GM12878 (cell line): Measurements from ENCODE around the gene NPBWR2. TPM values are rescaled to one million over a fixed set of nuclear protein-coding genes. Genes with fewer than 3 reads are reported as not detected.

Experiments used
- ATAC-seq: fragments of 200-7000 bp; cut with Tn5 transposase; 3 replicates; pipeline ENCODE4 v1.9.1; 2020; ENCODE audit warnings: mild to moderate bottlenecking, moderate library complexity
- BruUV-seq: library from RNA; stranded (reverse); fragments of 400-500 nt; replicated peaks from 2 replicates; lab custom pipeline; 2021; lab: Mats Ljungman, UMichigan
- CTCF ChIA-PET: fragments of 300-600 bp; sonication (Branson Sonifier 250); formaldehyde crosslinking; extraction: SDS; loops from one replicate; lab custom pipeline; 2021; ENCODE audit warnings: inconsistent platforms; lab: Yijun Ruan, JAX
- POLR2A ChIA-PET: fragments of 350-600 bp; formaldehyde crosslinking; extraction: SDS; loops from one replicate; lab custom pipeline; 2021; ENCODE audit warnings: inconsistent platforms; lab: Charles Lee
- RAD21 ChIA-PET: fragments of 300-600 bp; sonication (Branson Sonifier 250); formaldehyde crosslinking; loops from one replicate; lab custom pipeline; 2023; ENCODE audit warnings: antibody characterized with exemption; ENCODE audit not compliant: unreplicated experiment; lab: Charles Lee
- SMC1A ChIA-PET: fragments of 300-600 bp; sonication (Branson Sonifier 250); formaldehyde crosslinking; loops from one replicate; lab custom pipeline; 2023; ENCODE audit not compliant: unreplicated experiment, uncharacterized antibody; lab: Charles Lee
- DNase-seq: peaks from one replicate; pipeline ENCODE4 v3.0.0-alpha.2; 2011; ENCODE audit warnings: low read depth, low spot score
- FAIRE-seq: peaks from 3 replicates; lab custom pipeline; 2011; peaks lifted over from hg19 to GRCh38; lab: Jason Lieb, UNC
- H2AFZ ChIP-seq: 2 replicates; pipeline ENCODE4 v1.6.0; 2011; ENCODE audit warnings: low read depth, low read length, control low read depth; ENCODE audit not compliant: control insufficient read depth
- H3K27ac ChIP-seq: 2 replicates; pipeline ENCODE4 v1.5.1; 2011; ENCODE audit warnings: control low read depth; ENCODE audit not compliant: control insufficient read depth, insufficient read depth
- H3K27me3 ChIP-seq, 2 experiments: replicated peaks in 1 of 2; 2 replicates each; pipeline versions ENCODE4 v1.6.0 to v1.6.1; 2011; ENCODE audit warnings: low read length in 1 of 2; ENCODE audit not compliant: control insufficient read depth in 2 of 2, insufficient read depth in 2 of 2
- H3K36me3 ChIP-seq, 2 experiments: 2 replicates each; pipeline ENCODE4 v1.5.1; 2011; ENCODE audit warnings: low read length in 1 of 2; ENCODE audit not compliant: control insufficient read depth in 2 of 2, insufficient read depth in 2 of 2
- H3K4me1 ChIP-seq: 2 replicates; pipeline ENCODE4 v1.6.1; 2011; ENCODE audit warnings: mild to moderate bottlenecking, low read length, moderate library complexity, mixed read lengths; ENCODE audit not compliant: control insufficient read depth, insufficient read depth
- H3K4me2 ChIP-seq: 2 replicates; pipeline ENCODE4 v1.6.0; 2011; ENCODE audit warnings: control low read depth; ENCODE audit not compliant: control insufficient read depth, insufficient read depth
- H3K4me3 ChIP-seq: fragments of 200-600 bp; sonication (generic); 2 replicates; pipeline ENCODE4 v1.5.1; 2016
- H3K79me2 ChIP-seq: 2 replicates; pipeline ENCODE4 v1.6.0; 2011; ENCODE audit warnings: low read length; ENCODE audit not compliant: control insufficient read depth, insufficient read depth
- H3K9ac ChIP-seq: 2 replicates; pipeline ENCODE4 v1.8.0; 2011; ENCODE audit warnings: low read length, control low read depth, mixed read lengths; ENCODE audit not compliant: control insufficient read depth, insufficient read depth
- H3K9me3 ChIP-seq: replicated peaks from 3 replicates; pipeline ENCODE4 v1.5.1; 2011; ENCODE audit warnings: mild to moderate bottlenecking, low read length; ENCODE audit not compliant: control insufficient read depth, insufficient read depth
- H4K20me1 ChIP-seq: 2 replicates; pipeline ENCODE4 v1.6.0; 2011; ENCODE audit not compliant: control insufficient read depth, insufficient read depth
- ATF2 ChIP-seq: IDR thresholded peaks from 2 replicates; pipeline ENCODE4 v1.6.1; 2012; ENCODE audit warnings: low read length, inconsistent platforms
- GATAD2B ChIP-seq: fragments of 450-650 bp; conservative IDR thresholded peaks from 2 replicates; pipeline ENCODE4 v1.6.1; 2017; ENCODE audit warnings: low read depth, mild to moderate bottlenecking, moderate library complexity
- MEF2B ChIP-seq: fragments of 450-650 bp; IDR thresholded peaks from 2 replicates; pipeline ENCODE4 v1.6.1; 2018; ENCODE audit warnings: mild to moderate bottlenecking, moderate library complexity; ENCODE audit not compliant: partially characterized antibody, poor library complexity, severe bottlenecking
- MLLT1 ChIP-seq: fragments of 450-650 bp; IDR thresholded peaks from 2 replicates; pipeline ENCODE4 v1.6.1; 2016; ENCODE audit warnings: mild to moderate bottlenecking
- NBN ChIP-seq: fragments of 450-650 bp; IDR thresholded peaks from 2 replicates; pipeline ENCODE4 v1.6.1; 2016
- RELA ChIP-seq: fragments of 450-650 bp; IDR thresholded peaks from 2 replicates; pipeline ENCODE4 v1.8.0; 2014; ENCODE audit warnings: borderline replicate concordance; ENCODE audit not compliant: partially characterized antibody
- TARDBP ChIP-seq: IDR thresholded peaks from 2 replicates; pipeline ENCODE4 v1.6.1; 2016; ENCODE audit warnings: borderline replicate concordance
- TCF3 ChIP-seq: IDR thresholded peaks from 2 replicates; pipeline ENCODE4 v1.6.1; 2012; ENCODE audit warnings: low read depth, mild to moderate bottlenecking, low read length, borderline replicate concordance; ENCODE audit not compliant: insufficient read depth
- TCF7 ChIP-seq: IDR thresholded peaks from 2 replicates; pipeline ENCODE4 v1.6.1; 2014; ENCODE audit warnings: antibody characterized with exemption, borderline replicate concordance
- WGBS: methylation state at CpG from one replicate; pipeline ENCODE4 v1.1.6; 2016; ENCODE audit warnings: low lambda C conversion rate; ENCODE audit not compliant: insufficient replicate concordance, insufficient coverage; ENCODE audit errors: missing lambda C conversion rate; 5-methylcytosine and 5-hydroxymethylcytosine counted together
- in situ Hi-C: fragments of 300-500 bp; cut with MboI; formaldehyde crosslinking; loops from 9 replicates; pipeline ENCODE4 v1.14.3; 2018; ENCODE audit warnings: mixed read lengths
- intact Hi-C: fragments of 100-400 bp; cut with micrococcal nuclease; formaldehyde crosslinking; loops from one replicate; pipeline ENCODE4 v1.14.2; 2022; ENCODE audit not compliant: unreplicated experiment
- polyA plus RNA-seq, 11 experiments: library from polyadenylated mRNA; depleted of rRNA in 4 of 11; unstranded in 6 of 11; stranded (reverse) in 5 of 11; fragments of >200 nt; fragmentation: Nextera tagmentation in 4 of 11; fragmentation: Illumina TruSeq in 1 of 11; extraction: Ambion mirVana in 4 of 11; extraction: Trizol in 1 of 11; gene quantifications; 1 replicate in 1 of 11; 2 replicates in 10 of 11; pipeline versions ENCODE4 v1.2.1 to v1.2.3, GENCODE V29; 2011 to 2016; ENCODE audit warnings: inconsistent platforms in 2 of 11, missing spikeins in 2 of 11, low read depth in 1 of 11
- total RNA-seq, 4 experiments: library from RNA; depleted of rRNA in 3 of 4; stranded (reverse); fragments of >200 nt in 3 of 4; fragmentation: Illumina TruSeq in 1 of 4; extraction: Trizol in 1 of 4; gene quantifications; 2 replicates each; pipeline versions ENCODE4 v1.2.1 to v1.2.3, GENCODE V29; 2013 to 2021
- TF ChIP-seq, protein P1 (sequence below): fragments of 450-650 bp; IDR thresholded peaks from 2 replicates; pipeline ENCODE4 v1.6.1; 2016; ENCODE audit warnings: mild to moderate bottlenecking

The NPBWR2 gene
- total and polyA plus RNA-seq, 10 of the 15 experiments (the other 5 are each of a cell fraction or from before 2014, with no cell fraction given), result not detected

DNA sequence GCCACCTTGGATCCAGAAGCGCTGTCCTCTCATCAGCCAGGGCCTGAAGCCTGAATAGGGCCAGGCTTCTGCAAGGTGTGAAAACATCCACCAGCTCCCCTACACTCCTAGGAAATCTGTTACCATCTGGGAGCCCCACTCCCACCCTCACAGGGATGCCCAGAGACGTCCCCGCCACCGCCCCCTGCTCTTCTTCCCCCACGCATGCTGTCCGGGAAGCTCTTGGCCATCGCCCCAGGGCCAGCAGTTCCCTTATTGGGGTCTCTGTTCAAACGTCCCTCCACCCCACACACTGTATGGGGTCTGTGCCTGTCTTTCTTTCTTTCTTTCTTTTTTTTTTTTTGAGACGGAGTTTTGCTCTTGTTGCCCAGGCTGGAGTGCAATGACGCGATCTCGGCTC is 31.8 kb downstream of the NPBWR2 start:
- CTCF ChIA-PET, result no interaction called here
- SMC1A ChIA-PET, result interaction anchor here (2.8 kb wide), 1 partner anchor 9 kb away, joined by 10 read pairs; no protein-coding TSS in a partner anchor
- Histone ChIP-seq H3K9ac (no peak overlapping the region), H3K36me3 (peaks cover 3 to 22% of the 10 kb centered on the region in 2 experiments), H3K4me2 (no peak overlapping the region), H3K27ac (no peak overlapping the region), H3K27me3 (no peaks in the 10 kb centered on the region), H3K4me1 (peaks cover 18% of the 10 kb centered on the region; the same call in 1 of the 2 replicates), H3K9me3 (no peaks in the 10 kb centered on the region), H3K4me3 (no peak overlapping the region), H2AFZ (no peak overlapping the region), H4K20me1 (no peaks in the 10 kb centered on the region), H3K79me2 (peaks cover 30% of the 10 kb centered on the region)
- no peak for DNase-seq
- BruUV-seq, result TSS peak; percentile 26
- TF ChIP-seq TARDBP (no peak), RELA (no peak), TCF7 (no peak), TCF3 (no peak), NBN (no peak)
- TF ChIP-seq, protein P1, sequence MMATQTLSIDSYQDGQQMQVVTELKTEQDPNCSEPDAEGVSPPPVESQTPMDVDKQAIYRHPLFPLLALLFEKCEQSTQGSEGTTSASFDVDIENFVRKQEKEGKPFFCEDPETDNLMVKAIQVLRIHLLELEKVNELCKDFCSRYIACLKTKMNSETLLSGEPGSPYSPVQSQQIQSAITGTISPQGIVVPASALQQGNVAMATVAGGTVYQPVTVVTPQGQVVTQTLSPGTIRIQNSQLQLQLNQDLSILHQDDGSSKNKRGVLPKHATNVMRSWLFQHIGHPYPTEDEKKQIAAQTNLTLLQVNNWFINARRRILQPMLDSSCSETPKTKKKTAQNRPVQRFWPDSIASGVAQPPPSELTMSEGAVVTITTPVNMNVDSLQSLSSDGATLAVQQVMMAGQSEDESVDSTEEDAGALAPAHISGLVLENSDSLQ, result no peak
- no peak for FAIRE-seq
- RAD21 ChIA-PET, result interaction anchor here (0.6 to 1.8 kb wide), 3 partner anchors 26 to 63 kb away, joined by 4 to 5 read pairs (median 4); no protein-coding TSS in a partner anchor
- intact Hi-C loops, result no loop called here
- in situ Hi-C loops, result no loop called here
- ATAC-seq, result no peak
- 78% methylated on average over 8 of the region's 12 CpGs for WGBS
- POLR2A ChIA-PET, result interaction anchor here (1.2 to 2.5 kb wide), 3 partner anchors 11 to 37 kb away, joined by 3 to 10 read pairs (median 4); no protein-coding TSS in a partner anchor

GRCh38 chr20:64074963-64075362 is 32.4 kb downstream of the NPBWR2 start:
- POLR2A ChIA-PET, result interaction anchor here (1.3 kb wide), 1 partner anchor 35 kb away, joined by 3 read pairs; no protein-coding TSS in a partner anchor
- intact Hi-C loops, result no loop called here

More at GRCh38 chr20:64074963-64075362, 32.4 kb downstream of the NPBWR2 start:
- Histone ChIP-seq H3K27me3 (no peaks in the 10 kb centered on the region), H3K79me2 (peaks cover 30% of the 10 kb centered on the region), H4K20me1 (no peaks in the 10 kb centered on the region), H3K4me3 (no peak overlapping the region), H3K27ac (no peak overlapping the region), H3K9me3 (no peaks in the 10 kb centered on the region), H3K36me3 (peaks cover 3 to 22% of the 10 kb centered on the region in 2 experiments), H2AFZ (no peak overlapping the region), H3K4me1 (peaks cover 15% of the 10 kb centered on the region; the same call in 1 of the 2 replicates), H3K9ac (no peak overlapping the region), H3K4me2 (no peak overlapping the region)
- ChIA-PET SMC1A (no interaction called here), RAD21 (interaction anchor here (0.6 kb wide), 1 partner anchor 62 kb away, joined by 4 read pairs; no protein-coding TSS in a partner anchor), CTCF (interaction anchor here (0.8 to 0.9 kb wide), 2 partner anchors 10 to 34 kb away, joined by 3 to 4 read pairs; no protein-coding TSS in a partner anchor)
- DNase-seq, result no peak
- in situ Hi-C loops, result no loop called here
- no peak for FAIRE-seq
- TF ChIP-seq MLLT1 (peak; percentile 45; the same call in 1 of the 2 replicates), GATAD2B (peak; percentile 64; the same call in 1 of the 2 replicates), ATF2 (no peak), MEF2B (peak; percentile 69)
- BruUV-seq, result no TSS peak
- over 99% methylated on average over 8 of the region's 8 CpGs for WGBS
- no peak for ATAC-seq
